Choroid plexus epithelial cell (primary cell): ENCODE results near the gene THBS2.
"Not testable (repeated sequence)": the region's sequence is repeated elsewhere in the genome, so short reads cannot be mapped to it uniquely, and the experiment has no call there.

ENCODE experiments used
- DNase-seq: peaks from one replicate; pipeline ENCODE4 v3.0.0-alpha.2; 2010; ENCODE audit warnings: low read depth
- H3K4me3 ChIP-seq: 2 replicates; pipeline ENCODE4 v1.5.1; 2011; ENCODE audit warnings: low read depth, mild to moderate bottlenecking, control low read depth, low read length, moderate library complexity
- CTCF ChIP-seq: conservative IDR thresholded peaks from 2 replicates; pipeline ENCODE4 v1.5.1; 2011; ENCODE audit warnings: low read depth, mild to moderate bottlenecking, control low read depth, inconsistent platforms, low read length, moderate library complexity

Gene THBS2

GRCh38 chr6:169220068-169220964 lies 33.3 kb downstream of the THBS2 start:
- DNase-seq, result no peak
- no peak for TF ChIP-seq CTCF

GRCh38 chr6:169217972-169218371 lies 35.7 kb downstream of the THBS2 start:
- no peak for TF ChIP-seq CTCF
- DNase-seq, result no peak

More at GRCh38 chr6:169220068-169220964, 33.3 kb downstream of the THBS2 start:
- no peak overlapping the region for H3K4me3 ChIP-seq

GRCh38 chr6:169216830-169217229 lies 36.8 kb downstream of the THBS2 start:
- TF ChIP-seq CTCF, result no peak
- H3K4me3 ChIP-seq, result no peak overlapping the region
- no peak for DNase-seq

More at GRCh38 chr6:169217972-169218371, 35.7 kb downstream of the THBS2 start:
- no peak overlapping the region for H3K4me3 ChIP-seq

GRCh38 chr6:169215201-169215681 lies 38.4 kb downstream of the THBS2 start:
- H3K4me3 ChIP-seq, result no peak overlapping the region
- no peak for DNase-seq

GRCh38 chr6:169214789-169215188 lies 38.9 kb downstream of the THBS2 start:
- not testable (repeated sequence) for H3K4me3 ChIP-seq
- DNase-seq, result peak; percentile 98

More at GRCh38 chr6:169215201-169215681, 38.4 kb downstream of the THBS2 start:
- no peak for TF ChIP-seq CTCF

GRCh38 chr6:169213814-169214520 lies 39.7 kb downstream of the THBS2 start:
- no peak for DNase-seq

More at GRCh38 chr6:169213814-169214520, 39.7 kb downstream of the THBS2 start:
- no peak overlapping the region for H3K4me3 ChIP-seq
- no peak for TF ChIP-seq CTCF
